Left lung (tissue), 10 donors: ENCODE measurements around the gene SLC66A1. TPM values are rescaled to one million over a fixed set of nuclear protein-coding genes. Genes with fewer than 3 reads are reported as not detected.

Experiments
- ATAC-seq: fragments of 200-7000 bp; cut with Tn5 transposase; one replicate; pipeline ENCODE4 v1.9.1; 2020; ENCODE audit warnings: moderate library complexity
- DNase-seq, 4 donors: peaks; one replicate each; pipeline ENCODE4 v3.0.0-alpha.2; 2013 to 2020
- H3K27ac ChIP-seq, 2 donors: fragments of 200-600 bp; sonication (generic) in 1 of 2; one replicate each; pipeline versions ENCODE4 v1.5.0 to v1.8.0; 2020 to 2021
- H3K27me3 ChIP-seq, 2 donors: fragments of 200-600 bp; sonication (generic) in 1 of 2; one replicate each; pipeline versions ENCODE4 v1.5.0 to v1.8.0; 2020 to 2021
- H3K36me3 ChIP-seq, 2 donors: fragments of 200-600 bp; sonication (generic) in 1 of 2; one replicate each; pipeline versions ENCODE4 v1.5.0 to v1.8.0; 2020 to 2021
- H3K4me1 ChIP-seq, 2 donors: fragments of 200-600 bp; one replicate each; pipeline ENCODE4 v1.8.0; 2021
- H3K4me3 ChIP-seq, 2 donors: fragments of 200-600 bp; sonication (generic) in 1 of 2; one replicate each; pipeline versions ENCODE4 v1.5.0 to v1.8.0; 2020 to 2021; ENCODE audit warnings: mild to moderate bottlenecking in 1 of 2
- H3K9me3 ChIP-seq, 2 donors: fragments of 200-600 bp; sonication (generic) in 1 of 2; one replicate each; pipeline versions ENCODE4 v1.5.0 to v1.8.0; 2020 to 2021
- CTCF ChIP-seq, 2 donors: fragments of 200-600 bp; sonication (generic) in 1 of 2; IDR thresholded peaks; one replicate each; pipeline versions ENCODE4 v1.5.0 to v1.8.0; 2021; ENCODE audit warnings: antibody characterized with exemption in 2 of 2
- intact Hi-C, 2 donors: fragments of 100-400 bp; cut with DNase I; formaldehyde crosslinking; loops; one replicate each; pipeline versions ENCODE4 v1.11.2 to v1.14.2; 2022
- polyA plus RNA-seq, 6 donors: library from polyadenylated mRNA; unstranded; fragments of 120-200 nt; gene quantifications; one replicate each; pipeline ENCODE4 v1.2.1, GENCODE V29; 2013; ENCODE audit not compliant: insufficient read length in 6 of 6
- total RNA-seq, 2 donors: library from RNA; stranded (reverse); fragmentation: NEBNext Ultra II Directional; extraction: Animal tissue kit (Norgen Biotek cat#: 25700); gene quantifications; one replicate each; pipeline ENCODE4 v1.2.1, GENCODE V29; 2021
- donor health status: DM: no; HTN: yes; CAD: no.
- donor health status: DM: no; HTN: no; CAD: no.

Gene SLC66A1
- total and polyA plus RNA-seq, 8 donors = 7.9 to 21.1 (median 10.2) TPM

GRCh38 chr1:19372602-19373001, 60.5 kb downstream of the SLC66A1 start:
- DNase-seq (no peak), ATAC-seq (no peak)
- peaks cover 0 to 58% of the 10 kb centered on the region in 2 donors for H3K36me3 ChIP-seq
- H3K27ac ChIP-seq = peak overlapping the region in 1 of 2 donors; percentile 48
- H3K27me3 ChIP-seq = no peaks in the 10 kb centered on the region
- no peak for TF ChIP-seq CTCF (IDR thresholded peaks at IDR 0.05)
- intact Hi-C loops = no loop called here
- H3K9me3 ChIP-seq = no peaks in the 10 kb centered on the region
- peaks cover 10 to 44% of the 10 kb centered on the region in 2 donors for H3K4me1 ChIP-seq
- H3K4me3 ChIP-seq = no peak overlapping the region

GRCh38 chr1:19373211-19374082, 61.3 kb downstream of the SLC66A1 start:
- Histone ChIP-seq H3K9me3 (no peaks in the 10 kb centered on the region), H3K27me3 (no peaks in the 10 kb centered on the region), H3K4me3 (no peak overlapping the region), H3K27ac (peak overlapping the region in 1 of 2 donors; percentile 48), H3K36me3 (peaks cover 0 to 67% of the 10 kb centered on the region in 2 donors), H3K4me1 (peaks cover 10 to 44% of the 10 kb centered on the region in 2 donors)
- intact Hi-C loops = no loop called here
- TF ChIP-seq CTCF (IDR thresholded peaks at IDR 0.05) = no peak
- no peak for DNase-seq
- ATAC-seq = no peak

GRCh38 chr1:19374083-19374801, 62.1 kb downstream of the SLC66A1 start:
- Histone ChIP-seq H3K4me3 (no peak overlapping the region), H3K9me3 (no peaks in the 10 kb centered on the region), H3K27ac (no peak overlapping the region), H3K27me3 (no peaks in the 10 kb centered on the region), H3K4me1 (peaks cover 10 to 36% of the 10 kb centered on the region in 2 donors), H3K36me3 (peaks cover 0 to 75% of the 10 kb centered on the region in 2 donors)
- intact Hi-C loops = no loop called here
- TF ChIP-seq CTCF (IDR thresholded peaks at IDR 0.05) = peak in 1 of 2 donors; percentile 5
- no peak for DNase-seq
- no peak for ATAC-seq

GRCh38 chr1:19374926-19375325, 62.8 kb downstream of the SLC66A1 start:
- no peak for TF ChIP-seq CTCF (IDR thresholded peaks at IDR 0.05)
- no peak for ATAC-seq
- Histone ChIP-seq H3K4me1 (peaks cover 10 to 29% of the 10 kb centered on the region in 2 donors), H3K27ac (no peak overlapping the region), H3K36me3 (peaks cover 0 to 81% of the 10 kb centered on the region in 2 donors), H3K27me3 (no peaks in the 10 kb centered on the region), H3K9me3 (no peaks in the 10 kb centered on the region), H3K4me3 (no peak overlapping the region)
- intact Hi-C loops = no loop called here
- no peak for DNase-seq
